CD4-positive, alpha-beta T cell treated with Interleukin-21 for 1 hour (primary cell): Measurements from ENCODE around the gene NR2C2AP.
"Not testable (repeated sequence)": the region's sequence is repeated elsewhere in the genome, so short reads cannot be mapped to it uniquely, and the experiment has no call there.

Source experiments
- DNase-seq: peaks from one replicate; pipeline ENCODE4 v3.0.0-alpha.2; 2020

The NR2C2AP gene

GRCh38 chr19:19203012-19203856 is at the start of gene NR2C2AP:
NR2C2AP (minus strand) TSS chr19:19203414; CDS start chr19:19203060, 354 bp downstream.
- peak; percentile 92 for DNase-seq

GRCh38 chr19:19250196-19250801 is 47.1 kb upstream of the NR2C2AP start:
- DNase-seq, result no peak

- DNase-seq, result no peak
Measured at GRCh38 chr19:19240476-19240875, 37.3 kb upstream of the NR2C2AP start.

- DNase-seq, result no peak
Measured at GRCh38 chr19:19239675-19240074, 36.5 kb upstream of the NR2C2AP start.

- DNase-seq, result no peak
Measured at GRCh38 chr19:19238126-19238894, 35.1 kb upstream of the NR2C2AP start.

- DNase-seq, result no peak
Measured at GRCh38 chr19:19236173-19236572, 33.0 kb upstream of the NR2C2AP start.

- no peak for DNase-seq
Measured at GRCh38 chr19:19234220-19234816, 31.1 kb upstream of the NR2C2AP start.

- DNase-seq, result no peak
Measured at GRCh38 chr19:19232261-19232721, 29.1 kb upstream of the NR2C2AP start.

GRCh38 chr19:19230999-19231398 is 27.8 kb upstream of the NR2C2AP start:
- DNase-seq, result no peak

- DNase-seq, result no peak
Measured at GRCh38 chr19:19229701-19230100, 26.5 kb upstream of the NR2C2AP start.

GRCh38 chr19:19227217-19227616 is 24.0 kb upstream of the NR2C2AP start:
- no peak for DNase-seq

- no peak for DNase-seq
Measured at GRCh38 chr19:19226663-19227062, 23.4 kb upstream of the NR2C2AP start.

- DNase-seq, result no peak
Measured at GRCh38 chr19:19226204-19226603, 23.0 kb upstream of the NR2C2AP start.

GRCh38 chr19:19224852-19225494 is 21.8 kb upstream of the NR2C2AP start:
- peak; percentile 79 for DNase-seq

- no peak for DNase-seq
Measured at GRCh38 chr19:19224150-19224851, 21.1 kb upstream of the NR2C2AP start.

GRCh38 chr19:19223636-19224035 is 20.4 kb upstream of the NR2C2AP start:
- DNase-seq, result no peak

- no peak for DNase-seq
Measured at GRCh38 chr19:19223060-19223459, 19.8 kb upstream of the NR2C2AP start.

GRCh38 chr19:19221000-19221399 is 17.8 kb upstream of the NR2C2AP start:
- not testable (repeated sequence) for DNase-seq

- no peak for DNase-seq
Measured at GRCh38 chr19:19218911-19219310, 15.7 kb upstream of the NR2C2AP start.

- peak; percentile 15 for DNase-seq
Measured at GRCh38 chr19:19217099-19217498, 13.9 kb upstream of the NR2C2AP start.

GRCh38 chr19:19215792-19216191 is 12.6 kb upstream of the NR2C2AP start:
- no peak for DNase-seq

- no peak for DNase-seq
Measured at GRCh38 chr19:19214892-19215291, 11.7 kb upstream of the NR2C2AP start.
